Measurements from ENCODE around the gene TCP10L. TPM values are rescaled to one million over a fixed set of nuclear protein-coding genes. Genes with fewer than 3 reads are reported as not detected.

TCP10L gene
- total RNA-seq, 4 donors from 2014 or later = 1.3 to 1.9 TPM; not detected in 2

GRCh38 chr21:32604464-32604863 lies 19.1 kb upstream of the TCP10L start:
- Histone ChIP-seq H3K9me3 (no peaks in the 10 kb centered on the region), H3K4me1 (no peaks in the 10 kb centered on the region), H3K27ac (no peak overlapping the region), H3K36me3 (no peaks in the 10 kb centered on the region), H3K4me3 (no peak overlapping the region), H3K27me3 (no peaks in the 10 kb centered on the region)
- DNase-seq = no peak
- intact Hi-C loops (cut with DNase I; ENCODE audit: low total_unique reads) = loop anchor here (10.0 kb wide), 1 partner anchor 190 kb away; the partner anchor contains the start of gene EVA1C
- TF ChIP-seq CTCF (IDR thresholded peaks at IDR 0.05) = no peak

GRCh38 chr21:32603131-32603530 lies 17.8 kb upstream of the TCP10L start:
- TF ChIP-seq CTCF (IDR thresholded peaks at IDR 0.05) (no peak), POLR2A (IDR thresholded peaks at IDR 0.05) (no peak)
- Histone ChIP-seq H3K36me3 (no peaks in the 10 kb centered on the region), H3K9me3 (no peaks in the 10 kb centered on the region), H3K27ac (no peak overlapping the region), H3K4me1 (no peaks in the 10 kb centered on the region), H3K27me3 (no peaks in the 10 kb centered on the region), H3K4me3 (no peak overlapping the region)
- intact Hi-C loops (cut with DNase I; ENCODE audit: low total_unique reads) = loop anchor here (10.0 kb wide), 1 partner anchor 188 kb away; the partner anchor contains the start of gene EVA1C
- no peak for DNase-seq

- intact Hi-C loops (cut with DNase I; ENCODE audit: low total_unique reads) = loop anchor here (10.0 kb wide), 1 partner anchor 187 kb away; the partner anchor contains the start of gene EVA1C
- H3K4me3 ChIP-seq = no peak overlapping the region
Observed at GRCh38 chr21:32602099-32602498, 16.8 kb upstream of the TCP10L start.

GRCh38 chr21:32599526-32599925 lies 14.2 kb upstream of the TCP10L start:
- no peak for TF ChIP-seq CTCF (IDR thresholded peaks at IDR 0.05)
- DNase-seq = no peak
- H3K27me3 ChIP-seq = no peaks in the 10 kb centered on the region
- H3K4me1 ChIP-seq = no peaks in the 10 kb centered on the region
- intact Hi-C loops (cut with DNase I; ENCODE audit: low total_unique reads) = no loop called here
- H3K27ac ChIP-seq = no peak overlapping the region
- H3K9me3 ChIP-seq = no peaks in the 10 kb centered on the region
- H3K36me3 ChIP-seq = no peaks in the 10 kb centered on the region
- H3K4me3 ChIP-seq = no peak overlapping the region

More at GRCh38 chr21:32602099-32602498, 16.8 kb upstream of the TCP10L start:
- H3K27ac ChIP-seq = no peak overlapping the region
- H3K36me3 ChIP-seq = no peaks in the 10 kb centered on the region
- TF ChIP-seq CTCF (IDR thresholded peaks at IDR 0.05) (no peak), POLR2A (IDR thresholded peaks at IDR 0.05) (no peak)
- no peak for DNase-seq
- H3K4me1 ChIP-seq = no peaks in the 10 kb centered on the region
- H3K9me3 ChIP-seq = no peaks in the 10 kb centered on the region
- no peaks in the 10 kb centered on the region for H3K27me3 ChIP-seq

- Histone ChIP-seq H3K9me3 (no peaks in the 10 kb centered on the region), H3K27ac (no peak overlapping the region), H3K4me1 (no peaks in the 10 kb centered on the region), H3K36me3 (no peaks in the 10 kb centered on the region), H3K27me3 (no peaks in the 10 kb centered on the region), H3K4me3 (no peak overlapping the region)
- DNase-seq = no peak
- TF ChIP-seq CTCF (IDR thresholded peaks at IDR 0.05) (no peak), POLR2A (IDR thresholded peaks at IDR 0.05) (no peak)
- intact Hi-C loops (cut with DNase I; ENCODE audit: low total_unique reads) = no loop called here
Observed at GRCh38 chr21:32599091-32599490, 13.8 kb upstream of the TCP10L start.
